IMR-90 (cell line): Measurements from ENCODE around the gene SNED1. TPM values are rescaled to one million over a fixed set of nuclear protein-coding genes. Genes with fewer than 3 reads are reported as not detected.

ENCODE experiments used
- ATAC-seq: fragments of 200-7000 bp; cut with Tn5 transposase; 2 replicates; pipeline ENCODE4 v1.9.1; 2020; ENCODE audit warnings: low read depth, mild to moderate bottlenecking, moderate library complexity
- BruUV-seq: library from RNA; stranded (reverse); fragments of 400-500 nt; replicated peaks from 2 replicates; lab custom pipeline; 2021; lab: Mats Ljungman, UMichigan
- CTCF ChIA-PET: fragments of 300-600 bp; formaldehyde crosslinking; extraction: SDS; loops from one replicate; lab custom pipeline; 2021; ENCODE audit warnings: antibody characterized with exemption; lab: Yijun Ruan, JAX
- POLR2A ChIA-PET: fragments of 300-600 bp; sonication (Branson Sonifier 250); formaldehyde crosslinking; loops from one replicate; lab custom pipeline; 2022; ENCODE audit warnings: antibody characterized with exemption; ENCODE audit not compliant: unreplicated experiment; lab: Charles Lee
- DNase-seq: peaks from one replicate; pipeline ENCODE4 v3.0.0; 2013
- H2AFZ ChIP-seq: replicated peaks from 2 replicates; pipeline ENCODE3; 2013; ENCODE audit warnings: low read length, mild to moderate bottlenecking; ENCODE audit not compliant: poor library complexity
- H2AK5ac ChIP-seq: 2 replicates; pipeline ENCODE4 v1.6.1; 2013; ENCODE audit warnings: low read depth, low read length, inconsistent platforms
- H2AK9ac ChIP-seq: replicated peaks from 2 replicates; pipeline ENCODE3; 2013; ENCODE audit warnings: mild to moderate bottlenecking, low read depth, low read length, moderate library complexity; ENCODE audit not compliant: poor library complexity
- H2BK120ac ChIP-seq: 2 replicates; pipeline ENCODE4 v1.6.1; 2013; ENCODE audit warnings: low read depth, low read length, inconsistent platforms
- H2BK15ac ChIP-seq: 3 replicates; pipeline ENCODE4 v1.6.1; 2013; ENCODE audit warnings: low read depth, low read length, inconsistent platforms
- H2BK20ac ChIP-seq: 2 replicates; pipeline ENCODE4 v1.6.1; 2013; ENCODE audit warnings: low read depth, mild to moderate bottlenecking, inconsistent platforms, low read length, moderate library complexity
- H2BK5ac ChIP-seq: 2 replicates; pipeline ENCODE4 v1.6.1; 2013; ENCODE audit warnings: mild to moderate bottlenecking, low read depth, low read length, inconsistent platforms; ENCODE audit not compliant: poor library complexity, severe bottlenecking
- H3K14ac ChIP-seq: replicated peaks from 2 replicates; pipeline ENCODE4 v1.6.1; 2013; ENCODE audit warnings: low read depth, low read length, inconsistent platforms
- H3K18ac ChIP-seq: 2 replicates; pipeline ENCODE4 v1.6.1; 2013; ENCODE audit warnings: low read depth, low read length, control low read depth
- H3K23ac ChIP-seq: 2 replicates; pipeline ENCODE4 v1.6.1; 2013; ENCODE audit warnings: low read depth, low read length, inconsistent platforms
- H3K27ac ChIP-seq: 2 replicates; pipeline ENCODE4 v1.5.1; 2013; ENCODE audit warnings: mild to moderate bottlenecking, control low read depth, low read length; ENCODE audit not compliant: insufficient read depth
- H3K27me3 ChIP-seq: 2 replicates; pipeline ENCODE4 v1.6.1; 2013; ENCODE audit warnings: low read length; ENCODE audit not compliant: control insufficient read depth, insufficient read depth
- H3K36me3 ChIP-seq: 2 replicates; pipeline ENCODE4 v1.6.1; 2013; ENCODE audit warnings: low read length, mixed read lengths; ENCODE audit not compliant: control insufficient read depth, insufficient read depth
- H3K4ac ChIP-seq: 2 replicates; pipeline ENCODE4 v1.6.1; 2013; ENCODE audit warnings: low read depth, low read length, inconsistent platforms
- H3K4me1 ChIP-seq: 2 replicates; pipeline ENCODE4 v1.6.1; 2013; ENCODE audit warnings: low read length, mixed read lengths; ENCODE audit not compliant: control insufficient read depth, insufficient read depth
- H3K4me2 ChIP-seq: 2 replicates; pipeline ENCODE4 v1.6.1; 2013; ENCODE audit warnings: low read depth, mild to moderate bottlenecking, control low read depth, low read length, moderate library complexity
- H3K4me3 ChIP-seq: 2 replicates; pipeline ENCODE4 v1.5.1; 2013; ENCODE audit warnings: low read depth, mild to moderate bottlenecking, control low read depth, low read length, moderate library complexity; ENCODE audit not compliant: insufficient read depth
- H3K56ac ChIP-seq: 2 replicates; pipeline ENCODE4 v1.6.1; 2013; ENCODE audit warnings: low read length, inconsistent platforms; ENCODE audit not compliant: insufficient read depth; ENCODE audit errors: extremely low read depth
- H3K79me1 ChIP-seq, 2 experiments: 2 replicates each; pipeline ENCODE4 v1.6.1; 2013; ENCODE audit warnings: low read length in 2 of 2, inconsistent platforms in 1 of 2, low read depth in 1 of 2
- H3K9ac ChIP-seq: 2 replicates; pipeline ENCODE4 v1.6.1; 2013; ENCODE audit warnings: low read depth, low read length, control low read depth
- H3K9me1 ChIP-seq: 2 replicates; pipeline ENCODE4 v1.6.1; 2013; ENCODE audit warnings: low read length, inconsistent platforms; ENCODE audit not compliant: insufficient read depth
- H3K9me3 ChIP-seq: 2 replicates; pipeline ENCODE4 v1.6.1; 2013; ENCODE audit warnings: low read length; ENCODE audit not compliant: control insufficient read depth, insufficient read depth
- H4K20me1 ChIP-seq: 2 replicates; pipeline ENCODE4 v1.6.1; 2013; ENCODE audit warnings: low read length, inconsistent platforms; ENCODE audit not compliant: insufficient read depth
- H4K5ac ChIP-seq: 2 replicates; pipeline ENCODE4 v1.6.1; 2013; ENCODE audit warnings: mild to moderate bottlenecking, low read depth, low read length, control low read depth
- H4K8ac ChIP-seq, 2 experiments: 2 replicates each; pipeline ENCODE4 v1.6.1; 2013; ENCODE audit warnings: low read depth in 2 of 2, low read length in 2 of 2, control low read depth in 1 of 2, inconsistent platforms in 1 of 2
- H4K91ac ChIP-seq: 2 replicates; pipeline ENCODE4 v1.6.1; 2013; ENCODE audit warnings: low read depth, low read length, inconsistent platforms; ENCODE audit not compliant: insufficient read depth
- BHLHE40 ChIP-seq: fragments of 150-350 bp; IDR thresholded peaks from 2 replicates; pipeline ENCODE4 v1.6.1; 2016; ENCODE audit warnings: mild to moderate bottlenecking, low read depth, low read length
- SMC3 ChIP-seq: fragments of 150-350 bp; IDR thresholded peaks from 2 replicates; pipeline ENCODE4 v1.6.1; 2016; ENCODE audit warnings: low read depth, mild to moderate bottlenecking, antibody characterized with exemption, low read length, moderate library complexity
- WGBS, 2 experiments: methylation state at CpG; one replicate each; pipeline versions ENCODE4 v1.1.5 to v1.1.7; 2013; ENCODE audit warnings: missing lambda C conversion rate in 2 of 2; ENCODE audit not compliant: insufficient read length in 1 of 2; ENCODE audit errors: extremely low coverage in 2 of 2; 5-methylcytosine and 5-hydroxymethylcytosine counted together
- dilution Hi-C: fragments of 300-500 bp; cut with HindIII; formaldehyde crosslinking; loops from one replicate; pipeline ENCODE4 v1.14.3; 2018; ENCODE audit warnings: low sequenced_read_pairs; ENCODE audit not compliant: unreplicated experiment
- in situ Hi-C: fragments of 300-500 bp; cut with MboI; formaldehyde crosslinking; loops from 3 replicates; pipeline ENCODE4 v1.14.3; 2019; ENCODE audit warnings: low sequenced_read_pairs, inconsistent platforms, mixed read lengths
- intact Hi-C: fragments of 100-400 bp; cut with micrococcal nuclease; formaldehyde crosslinking; loops from 2 replicates; pipeline ENCODE4 v1.10.0; 2022
- polyA plus RNA-seq, 3 experiments: library from polyadenylated mRNA; depleted of rRNA; stranded (reverse); fragments of >200 nt; gene quantifications; 2 replicates each; pipeline ENCODE4 v1.2.3, GENCODE V29; 2012; ENCODE audit warnings: low replicate concordance in 1 of 3
- total RNA-seq: library from RNA; depleted of rRNA; stranded (reverse); fragments of >200 nt; gene quantifications from 2 replicates; pipeline ENCODE4 v1.2.3, GENCODE V29; 2012

SNED1 gene
- total and polyA plus RNA-seq, 2 of the 4 experiments (the other 2 are of a cell fraction), result 1.1 to 3.4 TPM

DNA sequence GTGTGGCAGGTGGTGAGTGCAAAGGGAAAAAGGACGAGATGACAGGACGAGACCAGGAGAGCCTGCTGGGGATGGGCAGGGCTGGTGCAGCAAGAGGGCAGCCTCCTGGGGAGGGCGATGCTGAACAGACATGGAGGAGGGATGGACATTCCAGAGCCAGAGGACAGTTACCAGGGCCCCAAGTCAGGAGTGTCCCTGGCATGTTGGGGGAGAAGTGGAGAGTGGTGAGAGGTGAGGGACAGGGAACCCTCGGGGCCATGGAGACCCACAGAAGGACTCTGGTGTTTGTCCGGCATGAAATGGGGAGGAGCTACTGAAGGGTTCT is 84.6 kb downstream of the SNED1 start:
- no peak overlapping the region for H3K4me2 ChIP-seq
- DNase-seq (no peak), ATAC-seq (no peak)
- CTCF ChIA-PET, result no interaction called here
- 86% methylated on average over 4 of the region's 5 CpGs; no CpG with 5 or more reads in 1 of the 2 experiments for WGBS, 2 experiments
- H3K9ac ChIP-seq, result no peak overlapping the region
- H2AFZ ChIP-seq, result no peak overlapping the region
- no peak overlapping the region for H3K14ac ChIP-seq
- BruUV-seq, result no TSS peak
- no peak overlapping the region for H2AK5ac ChIP-seq
- H2AK9ac ChIP-seq, result no peak overlapping the region
- dilution Hi-C loops, result no loop called here
- H4K20me1 ChIP-seq, result no peaks in the 10 kb centered on the region
- H3K56ac ChIP-seq, result no peak overlapping the region
- no peak for TF ChIP-seq BHLHE40
- no peak for TF ChIP-seq SMC3
- no peak overlapping the region for H3K27ac ChIP-seq
- H3K79me1 ChIP-seq, result no peaks in the 10 kb centered on the region
- no peak overlapping the region for H2BK20ac ChIP-seq
- H3K4ac ChIP-seq, result no peak overlapping the region
- H3K36me3 ChIP-seq, result peaks cover 15% of the 10 kb centered on the region
- in situ Hi-C loops, result no loop called here
- H2BK120ac ChIP-seq, result no peak overlapping the region
- no peak overlapping the region for H3K4me3 ChIP-seq
- H3K27me3 ChIP-seq, result no peaks in the 10 kb centered on the region
- no peak overlapping the region for H4K5ac ChIP-seq
- no peak overlapping the region for H4K91ac ChIP-seq
- H3K9me1 ChIP-seq, result no peaks in the 10 kb centered on the region; the same call in 1 of the 2 replicates
- H3K4me1 ChIP-seq, result no peaks in the 10 kb centered on the region
- no peaks in the 10 kb centered on the region for H3K9me3 ChIP-seq
- H3K18ac ChIP-seq, result no peak overlapping the region
- H2BK5ac ChIP-seq, result no peak overlapping the region
- intact Hi-C loops, result no loop called here
- no peak overlapping the region for H3K23ac ChIP-seq
- H4K8ac ChIP-seq, result no peak overlapping the region
- POLR2A ChIA-PET, result no interaction called here
- H2BK15ac ChIP-seq, result no peak overlapping the region
